ENCODE results near the gene RUNX1.

- TF ChIP-seq CTCF (IDR thresholded peaks at IDR 0.05) (no peak), ZFX (IDR thresholded peaks at IDR 0.05; ENCODE audit: borderline replicate concordance) (no peak)
These were observed 181.3 kb downstream of the RUNX1 start for GRCh38 chr21:34867785-34868184.

All from 22Rv1 (cell line).